Calu3 (cell line): ENCODE measurements around the gene CEP170B. TPM values are rescaled to one million over a fixed set of nuclear protein-coding genes. Genes with fewer than 3 reads are reported as not detected.

Experiments
- BruUV-seq: library from RNA; stranded (reverse); fragments of 400-500 nt; replicated peaks from 2 replicates; lab custom pipeline; 2021; lab: Mats Ljungman, UMichigan
- CTCF ChIA-PET: fragments of 300-600 bp; sonication (Branson Sonifier 250); formaldehyde crosslinking; loops from one replicate; lab custom pipeline; 2022; ENCODE audit warnings: antibody characterized with exemption; lab: Charles Lee
- DNase-seq: peaks from one replicate; pipeline ENCODE4 v3.0.0; 2022
- H3K27ac Mint-ChIP-seq: one replicate; pipeline ENCODE4 v1.8.0; 2022; ENCODE audit warnings: mixed read lengths; ENCODE audit not compliant: unreplicated experiment
- H3K27me3 Mint-ChIP-seq: one replicate; pipeline ENCODE4 v1.8.0; 2022; ENCODE audit warnings: mixed read lengths; ENCODE audit not compliant: unreplicated experiment
- H3K36me3 Mint-ChIP-seq: one replicate; pipeline ENCODE4 v1.8.0; 2022; ENCODE audit warnings: mild to moderate bottlenecking, moderate library complexity, mixed read lengths; ENCODE audit not compliant: insufficient read depth, unreplicated experiment
- H3K4me1 Mint-ChIP-seq: one replicate; pipeline ENCODE4 v1.8.0; 2022; ENCODE audit warnings: mild to moderate bottlenecking, low read depth, mixed read lengths; ENCODE audit not compliant: unreplicated experiment
- H3K4me3 Mint-ChIP-seq: one replicate; pipeline ENCODE4 v1.8.0; 2022; ENCODE audit warnings: mild to moderate bottlenecking, low read depth, moderate library complexity, mixed read lengths; ENCODE audit not compliant: unreplicated experiment
- H3K9me3 Mint-ChIP-seq: one replicate; pipeline ENCODE4 v1.8.0; 2022; ENCODE audit warnings: low read depth, mixed read lengths; ENCODE audit not compliant: unreplicated experiment
- CTCF ChIP-seq: fragments of 200-600 bp; IDR thresholded peaks from one replicate; pipeline ENCODE4 v1.8.0; 2022; ENCODE audit warnings: antibody characterized with exemption; ENCODE audit not compliant: unreplicated experiment
- intact Hi-C: fragments of 100-400 bp; cut with micrococcal nuclease; formaldehyde crosslinking; loops from one replicate; pipeline ENCODE4 v1.10.0; 2022; ENCODE audit not compliant: unreplicated experiment
- total RNA-seq: library from RNA; stranded (reverse); gene quantifications from 2 replicates; pipeline ENCODE4 v1.2.3, GENCODE V29; 2022

Gene CEP170B
- total RNA-seq, 1 experiment from 2014 or later: 60.2 TPM

DNA sequence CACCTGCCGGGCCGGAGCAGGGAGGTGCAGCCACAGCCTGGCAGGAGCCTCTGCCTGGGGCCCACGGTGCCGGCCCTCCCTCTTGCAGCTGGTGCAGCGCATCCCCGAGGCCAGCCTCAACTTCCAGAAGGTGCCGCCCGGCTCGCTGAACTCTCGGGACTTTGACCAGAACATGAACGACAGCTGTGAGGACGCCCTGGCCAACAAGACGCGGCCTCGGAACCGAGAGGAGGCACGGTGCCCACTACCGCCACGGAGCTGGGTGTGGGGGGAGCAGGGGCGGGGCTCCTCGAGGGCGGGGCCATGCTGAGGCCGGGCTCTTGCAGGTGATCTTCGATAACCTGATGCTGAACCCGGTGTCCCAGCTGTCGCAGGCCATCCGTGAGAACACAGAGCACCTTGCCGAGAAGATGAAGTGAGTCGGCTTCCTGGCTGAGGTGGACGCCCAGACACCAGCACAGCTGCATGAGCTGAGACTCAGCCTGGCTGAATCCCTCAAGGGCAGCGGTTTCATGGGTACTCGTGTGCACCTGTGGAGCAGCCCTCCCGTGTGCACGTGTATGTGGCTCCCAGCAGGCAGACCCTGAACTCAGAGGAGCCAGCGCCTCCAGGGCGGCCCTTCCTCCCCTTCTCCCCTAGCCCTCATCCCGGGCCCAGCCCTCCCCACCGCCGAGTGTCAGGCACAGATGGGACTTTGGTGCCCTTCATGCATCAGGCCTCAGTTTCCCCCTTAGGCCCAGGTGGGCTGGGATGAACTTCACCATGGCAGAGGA is 28.6 kb downstream of the CEP170B start:
- H3K9me3 Mint-ChIP-seq: no peaks in the 10 kb centered on the region
- intact Hi-C loops: loop anchor here (10.0 kb wide), 1 partner anchor 81 kb away; the partner anchor contains the start of gene AHNAK2
- no peak for DNase-seq
- CTCF ChIA-PET: interaction anchor here (0.7 kb wide), 1 partner anchor 403 kb away, joined by 3 read pairs; no protein-coding TSS in a partner anchor
- H3K27ac Mint-ChIP-seq: no peak overlapping the region
- TF ChIP-seq CTCF: no peak
- BruUV-seq: no TSS peak
- H3K36me3 Mint-ChIP-seq: peaks cover 39% of the 10 kb centered on the region
- H3K4me1 Mint-ChIP-seq: peaks cover 10% of the 10 kb centered on the region
- H3K27me3 Mint-ChIP-seq: no peaks in the 10 kb centered on the region
- H3K4me3 Mint-ChIP-seq: no peak overlapping the region

DNA sequence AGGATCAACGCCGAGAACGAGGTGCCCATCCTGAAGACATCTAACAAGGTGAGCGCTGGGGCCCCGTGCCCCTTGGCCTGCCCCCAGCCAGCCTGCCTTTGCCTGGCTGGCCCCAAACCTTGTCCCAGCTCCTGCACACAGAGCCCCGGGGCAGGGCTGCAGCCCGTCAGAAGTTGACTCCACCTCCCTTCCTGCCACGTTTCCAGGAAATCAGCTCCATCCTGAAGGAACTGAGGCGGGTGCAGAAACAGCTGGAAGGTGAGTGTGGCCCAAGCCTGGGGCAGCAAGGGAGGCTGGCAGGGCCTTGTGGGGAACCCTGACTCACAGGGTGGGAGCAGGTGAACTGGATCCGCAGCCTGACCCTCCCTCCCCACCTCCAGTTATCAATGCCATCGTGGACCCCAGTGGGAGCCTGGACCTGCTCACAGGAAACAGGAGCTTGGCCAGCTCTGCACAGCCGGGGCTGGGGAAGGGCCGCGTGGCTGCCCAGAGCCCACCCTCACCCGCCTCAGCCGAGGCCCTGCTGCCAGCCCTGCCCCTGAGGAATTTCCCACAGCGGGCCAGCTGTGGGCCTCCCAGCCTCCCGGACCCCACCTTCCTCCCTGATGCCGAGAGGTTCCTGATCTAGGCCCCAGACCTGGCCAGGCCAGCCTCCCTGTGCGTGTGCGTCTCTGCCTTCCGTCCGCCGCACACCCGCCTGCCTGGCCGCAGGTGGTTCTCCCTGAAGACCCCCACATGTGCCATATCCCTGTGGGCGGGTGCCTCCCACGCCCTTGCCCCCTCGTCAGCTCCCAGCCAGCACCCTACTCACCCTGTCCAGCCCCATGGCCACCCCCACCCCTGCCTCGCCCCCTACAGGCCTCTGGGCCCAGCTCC is 29.5 kb downstream of the CEP170B start:
- TSS peak; percentile 52 for BruUV-seq
- Mint-ChIP-seq H3K4me1 (peaks cover 10% of the 10 kb centered on the region), H3K9me3 (no peaks in the 10 kb centered on the region), H3K4me3 (no peak overlapping the region), H3K27ac (no peak overlapping the region), H3K36me3 (peaks cover 36% of the 10 kb centered on the region), H3K27me3 (no peaks in the 10 kb centered on the region)
- intact Hi-C loops: loop anchor here (10.0 kb wide), 1 partner anchor 80 kb away; the partner anchor contains the start of gene AHNAK2
- DNase-seq: no peak
- CTCF ChIA-PET: interaction anchor here (0.7 kb wide), 1 partner anchor 402 kb away, joined by 3 read pairs; no protein-coding TSS in a partner anchor
- no peak for TF ChIP-seq CTCF

GRCh38 chr14:104895207-104895785 is 30.2 kb downstream of the CEP170B start:
- no peaks in the 10 kb centered on the region for H3K9me3 Mint-ChIP-seq
- H3K27me3 Mint-ChIP-seq: no peaks in the 10 kb centered on the region
- intact Hi-C loops: loop anchor here (10.0 kb wide), 1 partner anchor 80 kb away; the partner anchor contains the start of gene AHNAK2
- H3K4me3 Mint-ChIP-seq: no peak overlapping the region
- peaks cover 35% of the 10 kb centered on the region for H3K36me3 Mint-ChIP-seq
- no peak for TF ChIP-seq CTCF
- H3K27ac Mint-ChIP-seq: no peak overlapping the region
- peaks cover 10% of the 10 kb centered on the region for H3K4me1 Mint-ChIP-seq
- CTCF ChIA-PET: no interaction called here
- BruUV-seq: no TSS peak
- no peak for DNase-seq
